Measurements from ENCODE around the gene CD200R1L. TPM values are rescaled to one million over a fixed set of nuclear protein-coding genes. Genes with fewer than 3 reads are reported as not detected.

The CD200R1L gene
- polyA plus RNA-seq: not detected
- long read RNA-seq, donor 1: 0 reads
- long read RNA-seq, donor 2: 0 reads
- long read RNA-seq, donor 3: 0 reads
- long read RNA-seq, donor 4: 0 reads
- long read RNA-seq, donor 5: 0 reads
- long read RNA-seq, donor 6: 0 reads
- long read RNA-seq, donor 7: 0 reads
- long read RNA-seq, donor 8: 0 reads
- long read RNA-seq, donor 9: 0 reads
- long read RNA-seq, donor 10: 0 reads

- H3K27me3 ChIP-seq (ENCODE audit: control insufficient read depth in 3 of 3, insufficient read depth in 3 of 3, low read length in 3 of 3): peaks cover 0 to 4% (median 0%) of the 10 kb centered on the region in 3 donors
- H3K4me1 ChIP-seq (ENCODE audit: control insufficient read depth in 3 of 3, insufficient read depth in 2 of 3, low read depth in 1 of 3, low read length in 2 of 3): no peaks in the 10 kb centered on the region
- H3K9me3 ChIP-seq (ENCODE audit: control insufficient read depth in 2 of 2, insufficient read depth in 1 of 2, low read depth in 1 of 2, low read length in 1 of 2): peaks cover 0 to 17% of the 10 kb centered on the region in 2 donors
- WGBS, 3 donors: 77 to 86% (median 84%) methylated on average over 2 of the region's 2 CpGs
- no peak within 1 kb of the TSS for H3K27ac ChIP-seq (ENCODE audit: low read depth in 1 of 3, low read length in 2 of 3)
- FAIRE-seq (no peak), DNase-seq (no peak)
- H3K4me3 ChIP-seq (ENCODE audit: low read depth in 1 of 3, low read length in 3 of 3): no peak within 1 kb of the TSS
- H3K36me3 ChIP-seq (ENCODE audit: control insufficient read depth in 3 of 3, insufficient read depth in 2 of 3, low read depth in 1 of 3, low read length in 3 of 3): no peaks in the 10 kb centered on the region
These were observed at the start of gene CD200R1L for GRCh38 chr3:112846764-112847163. TSS of gene CD200R1L (minus strand) at chr3:112846864. CDS start at chr3:112829367, 17,497 bp downstream.

- Histone ChIP-seq H3K27ac (ENCODE audit: low read depth in 1 of 3, low read length in 2 of 3) (no peak overlapping the region), H3K36me3 (ENCODE audit: control insufficient read depth in 3 of 3, insufficient read depth in 2 of 3, low read depth in 1 of 3, low read length in 3 of 3) (no peaks in the 10 kb centered on the region), H3K4me3 (ENCODE audit: low read depth in 1 of 3, low read length in 3 of 3) (no peak overlapping the region), H3K27me3 (ENCODE audit: control insufficient read depth in 3 of 3, insufficient read depth in 3 of 3, low read length in 3 of 3) (no peaks in the 10 kb centered on the region), H3K4me1 (ENCODE audit: control insufficient read depth in 3 of 3, insufficient read depth in 2 of 3, low read depth in 1 of 3, low read length in 2 of 3) (no peaks in the 10 kb centered on the region), H3K9me3 (ENCODE audit: control insufficient read depth in 2 of 2, insufficient read depth in 1 of 2, low read depth in 1 of 2, low read length in 1 of 2) (no peaks in the 10 kb centered on the region)
- no peak for DNase-seq
- FAIRE-seq: no peak
- 76 to 80% (median 76%) methylated on average over 5 of the region's 5 CpGs for WGBS, 3 donors
These were observed 47.6 kb upstream of the CD200R1L start for GRCh38 chr3:112894258-112894657.

- no peaks in the 10 kb centered on the region for H3K27me3 ChIP-seq (ENCODE audit: control insufficient read depth in 3 of 3, insufficient read depth in 3 of 3, low read length in 3 of 3)
- no peak overlapping the region for H3K4me3 ChIP-seq (ENCODE audit: low read depth in 1 of 3, low read length in 3 of 3)
- H3K4me1 ChIP-seq (ENCODE audit: control insufficient read depth in 3 of 3, insufficient read depth in 2 of 3, low read depth in 1 of 3, low read length in 2 of 3): no peaks in the 10 kb centered on the region
- WGBS, 3 donors: 58 to 74% (median 62%) methylated on average over 3 of the region's 3 CpGs
- H3K27ac ChIP-seq (ENCODE audit: low read depth in 1 of 3, low read length in 2 of 3): no peak overlapping the region
- no peaks in the 10 kb centered on the region for H3K9me3 ChIP-seq (ENCODE audit: control insufficient read depth in 2 of 2, insufficient read depth in 1 of 2, low read depth in 1 of 2, low read length in 1 of 2)
- no peaks in the 10 kb centered on the region for H3K36me3 ChIP-seq (ENCODE audit: control insufficient read depth in 3 of 3, insufficient read depth in 2 of 3, low read depth in 1 of 3, low read length in 3 of 3)
- FAIRE-seq (no peak), DNase-seq (no peak)
These were observed 42.7 kb upstream of the CD200R1L start for GRCh38 chr3:112889357-112889756.

GRCh38 chr3:112888381-112889085 lies 41.9 kb upstream of the CD200R1L start:
- Histone ChIP-seq H3K4me3 (ENCODE audit: low read depth in 1 of 3, low read length in 3 of 3) (no peak overlapping the region), H3K9me3 (ENCODE audit: control insufficient read depth in 2 of 2, insufficient read depth in 1 of 2, low read depth in 1 of 2, low read length in 1 of 2) (no peaks in the 10 kb centered on the region), H3K4me1 (ENCODE audit: control insufficient read depth in 3 of 3, insufficient read depth in 2 of 3, low read depth in 1 of 3, low read length in 2 of 3) (no peaks in the 10 kb centered on the region), H3K27ac (ENCODE audit: low read depth in 1 of 3, low read length in 2 of 3) (no peak overlapping the region), H3K27me3 (ENCODE audit: control insufficient read depth in 3 of 3, insufficient read depth in 3 of 3, low read length in 3 of 3) (no peaks in the 10 kb centered on the region), H3K36me3 (ENCODE audit: control insufficient read depth in 3 of 3, insufficient read depth in 2 of 3, low read depth in 1 of 3, low read length in 3 of 3) (no peaks in the 10 kb centered on the region)
- WGBS, 3 donors: 45 to 54% (median 47%) methylated on average over 2 of the region's 2 CpGs
- FAIRE-seq (no peak), DNase-seq (no peak)

GRCh38 chr3:112884678-112885290 lies 38.1 kb upstream of the CD200R1L start:
- WGBS, 3 donors: 72 to 85% (median 76%) methylated on average over 4 of the region's 4 CpGs

GRCh38 chr3:112881891-112882290 lies 35.2 kb upstream of the CD200R1L start:
- no peaks in the 10 kb centered on the region for H3K27me3 ChIP-seq (ENCODE audit: control insufficient read depth in 3 of 3, insufficient read depth in 3 of 3, low read length in 3 of 3)
- H3K27ac ChIP-seq (ENCODE audit: low read depth in 1 of 3, low read length in 2 of 3): no peak overlapping the region
- no peak for DNase-seq
- H3K36me3 ChIP-seq (ENCODE audit: control insufficient read depth in 3 of 3, insufficient read depth in 2 of 3, low read depth in 1 of 3, low read length in 3 of 3): no peaks in the 10 kb centered on the region
- WGBS, 3 donors: 74 to 85% (median 83%) methylated on average over 4 of the region's 4 CpGs
- H3K4me1 ChIP-seq (ENCODE audit: control insufficient read depth in 3 of 3, insufficient read depth in 2 of 3, low read depth in 1 of 3, low read length in 2 of 3): no peaks in the 10 kb centered on the region
- H3K4me3 ChIP-seq (ENCODE audit: low read depth in 1 of 3, low read length in 3 of 3): no peak overlapping the region
- FAIRE-seq: no peak
- H3K9me3 ChIP-seq (ENCODE audit: control insufficient read depth in 2 of 2, insufficient read depth in 1 of 2, low read depth in 1 of 2, low read length in 1 of 2): no peaks in the 10 kb centered on the region

More at GRCh38 chr3:112884678-112885290, 38.1 kb upstream of the CD200R1L start:
- H3K4me1 ChIP-seq (ENCODE audit: control insufficient read depth in 3 of 3, insufficient read depth in 2 of 3, low read depth in 1 of 3, low read length in 2 of 3): no peaks in the 10 kb centered on the region
- DNase-seq: no peak
- no peaks in the 10 kb centered on the region for H3K36me3 ChIP-seq (ENCODE audit: control insufficient read depth in 3 of 3, insufficient read depth in 2 of 3, low read depth in 1 of 3, low read length in 3 of 3)
- no peaks in the 10 kb centered on the region for H3K27me3 ChIP-seq (ENCODE audit: control insufficient read depth in 3 of 3, insufficient read depth in 3 of 3, low read length in 3 of 3)
- FAIRE-seq: no peak
- no peaks in the 10 kb centered on the region for H3K9me3 ChIP-seq (ENCODE audit: control insufficient read depth in 2 of 2, insufficient read depth in 1 of 2, low read depth in 1 of 2, low read length in 1 of 2)
- H3K27ac ChIP-seq (ENCODE audit: low read depth in 1 of 3, low read length in 2 of 3): no peak overlapping the region
- H3K4me3 ChIP-seq (ENCODE audit: low read depth in 1 of 3, low read length in 3 of 3): no peak overlapping the region

GRCh38 chr3:112875561-112875960 lies 28.9 kb upstream of the CD200R1L start:
- DNase-seq (no peak), FAIRE-seq (no peak)
- 81 to 86% (median 83%) methylated on average over 2 of the region's 2 CpGs for WGBS, 3 donors
- Histone ChIP-seq H3K27me3 (ENCODE audit: control insufficient read depth in 3 of 3, insufficient read depth in 3 of 3, low read length in 3 of 3) (no peaks in the 10 kb centered on the region), H3K27ac (ENCODE audit: low read depth in 1 of 3, low read length in 2 of 3) (no peak overlapping the region), H3K4me1 (ENCODE audit: control insufficient read depth in 3 of 3, insufficient read depth in 2 of 3, low read depth in 1 of 3, low read length in 2 of 3) (no peaks in the 10 kb centered on the region), H3K36me3 (ENCODE audit: control insufficient read depth in 3 of 3, insufficient read depth in 2 of 3, low read depth in 1 of 3, low read length in 3 of 3) (no peaks in the 10 kb centered on the region), H3K4me3 (ENCODE audit: low read depth in 1 of 3, low read length in 3 of 3) (no peak overlapping the region), H3K9me3 (ENCODE audit: control insufficient read depth in 2 of 2, insufficient read depth in 1 of 2, low read depth in 1 of 2, low read length in 1 of 2) (peaks cover 0 to 7% of the 10 kb centered on the region in 2 donors)

GRCh38 chr3:112874725-112875124 lies 28.1 kb upstream of the CD200R1L start:
- no peak for FAIRE-seq
- H3K27me3 ChIP-seq (ENCODE audit: control insufficient read depth in 3 of 3, insufficient read depth in 3 of 3, low read length in 3 of 3): no peaks in the 10 kb centered on the region
- H3K4me3 ChIP-seq (ENCODE audit: low read depth in 1 of 3, low read length in 3 of 3): no peak overlapping the region
- no peaks in the 10 kb centered on the region for H3K4me1 ChIP-seq (ENCODE audit: control insufficient read depth in 3 of 3, insufficient read depth in 2 of 3, low read depth in 1 of 3, low read length in 2 of 3)
- H3K36me3 ChIP-seq (ENCODE audit: control insufficient read depth in 3 of 3, insufficient read depth in 2 of 3, low read depth in 1 of 3, low read length in 3 of 3): no peaks in the 10 kb centered on the region
- no peak for DNase-seq
- H3K9me3 ChIP-seq (ENCODE audit: control insufficient read depth in 2 of 2, insufficient read depth in 1 of 2, low read depth in 1 of 2, low read length in 1 of 2): peaks cover 0 to 7% of the 10 kb centered on the region in 2 donors
- H3K27ac ChIP-seq (ENCODE audit: low read depth in 1 of 3, low read length in 2 of 3): no peak overlapping the region
